Endometrial microvascular endothelial cells (primary cell): Measurements from ENCODE around the gene PALLD. TPM values are rescaled to one million over a fixed set of nuclear protein-coding genes. Genes with fewer than 3 reads are reported as not detected.

ENCODE experiments used
- in situ Hi-C: cut with HindIII; loops from 2 replicates; pipeline ENCODE4 v1.10.0; 2017; ENCODE audit warnings: low sequenced_read_pairs, low pct_unique_long_range_greater_than_20kb; ENCODE audit errors: inconsistent ontology term
- total RNA-seq: library from RNA; depleted of rRNA; stranded (reverse); fragments of >200 nt; gene quantifications from one replicate; pipeline ENCODE4 v1.2.3, GENCODE V29; 2015; ENCODE audit errors: inconsistent ontology term

The PALLD gene
- total RNA-seq, 1 donor from 2014 or later: 82.9 TPM

DNA sequence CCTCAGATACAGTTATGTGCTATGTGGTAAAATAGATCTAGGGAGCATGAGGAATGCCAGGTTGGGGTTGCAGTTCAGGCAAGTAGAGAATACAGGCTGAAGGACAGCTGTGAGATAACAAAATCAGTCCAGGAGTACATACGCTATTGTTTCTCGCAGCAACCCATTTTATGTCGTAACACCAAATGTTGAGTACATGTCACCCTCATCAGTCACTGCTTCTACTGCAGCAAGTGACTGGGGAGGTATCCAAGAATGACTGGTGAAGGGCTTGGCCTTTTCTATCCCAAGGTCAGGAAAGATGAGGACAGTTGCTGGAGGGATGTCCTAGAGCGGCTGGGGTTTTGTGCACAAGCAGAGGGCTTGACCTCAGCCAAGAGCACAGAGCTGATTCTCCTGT, 341.1 kb downstream of the PALLD start:
- in situ Hi-C loops: no loop called here

DNA sequence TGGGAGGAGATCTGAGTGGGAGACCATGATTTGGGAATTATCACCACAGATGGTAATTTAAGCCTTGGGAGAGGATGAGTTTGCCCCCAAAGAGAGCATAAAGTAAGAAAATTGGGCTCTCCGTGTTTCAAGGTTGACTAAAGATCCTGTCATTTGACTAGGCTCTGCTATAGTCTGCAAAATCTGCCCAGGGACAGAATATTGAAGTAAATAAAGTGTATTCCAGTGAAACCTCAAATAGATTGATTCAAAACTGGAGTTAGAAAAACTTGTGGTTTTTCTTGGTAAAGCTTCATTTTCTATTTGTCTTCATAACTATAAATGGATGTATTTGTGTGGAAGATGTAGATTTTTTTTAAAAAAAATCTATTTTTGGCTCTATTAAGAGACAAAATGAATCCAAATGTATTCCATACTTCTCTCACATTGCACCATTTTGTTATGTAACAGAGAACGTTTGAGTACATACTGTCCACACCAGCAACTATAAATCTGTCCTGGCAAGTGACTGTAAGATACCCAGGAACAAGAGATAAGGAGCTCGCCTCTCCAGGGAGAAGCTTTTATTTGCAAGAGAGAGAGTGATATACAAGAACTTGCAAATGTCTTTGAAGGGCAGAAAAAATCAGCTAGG, 343.0 kb downstream of the PALLD start:
- in situ Hi-C loops: no loop called here

DNA sequence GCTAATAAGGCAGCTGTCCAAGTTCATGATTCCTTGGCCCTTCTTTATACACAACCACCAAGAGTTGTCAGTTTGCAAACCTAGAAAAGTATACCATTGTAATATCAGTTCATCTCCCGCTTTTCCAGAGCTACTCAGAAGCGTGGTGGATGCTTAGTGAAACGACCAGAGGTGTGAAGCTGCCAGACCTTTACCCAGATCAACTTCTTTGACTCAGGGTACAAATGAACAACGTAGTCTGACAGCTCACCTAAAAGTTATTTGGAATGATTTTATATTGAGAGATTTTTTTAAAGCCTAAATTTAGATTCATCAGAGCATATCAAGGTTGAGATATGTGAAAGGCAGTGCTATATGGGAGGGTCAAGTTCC, 343.5 kb downstream of the PALLD start:
- in situ Hi-C loops: no loop called here

DNA sequence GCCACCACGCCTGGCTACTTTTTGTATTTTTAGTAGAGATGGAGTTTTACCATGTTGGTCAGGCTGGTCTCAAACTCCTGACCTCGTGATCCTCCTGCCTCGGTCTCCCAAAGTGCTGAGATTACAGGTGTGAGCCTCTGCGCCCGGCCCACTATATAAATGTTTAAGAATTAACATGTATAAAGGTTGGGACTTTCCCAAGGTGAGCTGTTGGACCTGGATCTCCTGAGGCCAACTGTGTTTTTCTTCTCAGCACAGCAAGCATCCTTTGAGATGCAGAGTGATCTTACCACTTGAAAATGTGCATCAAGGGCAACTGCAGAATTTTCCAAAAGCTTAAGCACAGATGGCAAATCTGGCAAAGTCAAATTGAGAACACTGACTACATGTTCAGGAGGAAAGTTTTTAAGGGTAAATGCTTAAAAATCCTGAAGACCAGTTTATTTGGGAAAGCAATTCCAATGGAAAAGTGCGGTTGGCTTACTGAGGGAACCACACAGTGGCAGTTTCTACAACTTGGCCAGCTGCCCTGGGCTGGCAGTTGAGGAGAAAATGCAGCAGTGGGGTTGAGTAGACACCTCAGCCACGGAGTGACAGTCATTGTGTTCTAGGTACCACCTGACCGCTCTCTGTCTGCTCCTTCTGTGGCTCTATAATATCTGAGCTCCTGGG, 344.3 kb downstream of the PALLD start:
- in situ Hi-C loops: no loop called here

DNA sequence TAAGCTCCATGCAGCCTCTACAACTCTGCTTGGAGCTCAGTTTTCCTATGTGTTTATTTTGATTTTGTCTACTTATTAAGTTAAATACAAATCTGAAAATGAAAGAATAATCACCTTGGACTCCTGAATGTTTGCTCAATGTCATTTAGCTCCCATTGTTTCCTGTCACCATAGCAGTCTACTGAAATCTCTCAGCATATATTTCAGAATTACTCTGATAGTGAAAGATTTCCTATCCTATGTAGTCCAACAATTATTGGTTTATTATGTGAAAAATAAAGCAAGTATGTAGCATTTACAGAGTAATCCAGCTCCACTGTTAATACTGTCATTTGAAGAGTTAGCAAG, 344.8 kb downstream of the PALLD start:
- in situ Hi-C loops: no loop called here

DNA sequence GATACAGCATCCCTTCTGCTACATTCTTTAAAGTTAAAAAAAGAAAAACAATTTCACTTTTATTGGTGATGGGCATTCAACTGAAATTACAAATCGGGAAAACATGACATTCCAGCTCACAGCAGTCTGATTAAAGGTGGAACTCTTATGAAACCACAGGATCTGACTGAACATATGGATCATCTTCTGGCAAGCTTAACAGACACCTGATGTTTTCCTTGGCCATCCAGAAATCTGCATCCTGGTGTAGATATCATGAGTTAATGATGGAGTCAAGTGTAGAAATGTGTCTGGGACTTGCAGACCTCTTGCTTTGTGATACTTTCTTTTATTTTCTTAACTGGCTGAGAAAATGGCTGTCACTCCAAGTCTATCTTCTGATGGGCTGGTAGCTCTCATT, 345.3 kb downstream of the PALLD start:
- in situ Hi-C loops: no loop called here

DNA sequence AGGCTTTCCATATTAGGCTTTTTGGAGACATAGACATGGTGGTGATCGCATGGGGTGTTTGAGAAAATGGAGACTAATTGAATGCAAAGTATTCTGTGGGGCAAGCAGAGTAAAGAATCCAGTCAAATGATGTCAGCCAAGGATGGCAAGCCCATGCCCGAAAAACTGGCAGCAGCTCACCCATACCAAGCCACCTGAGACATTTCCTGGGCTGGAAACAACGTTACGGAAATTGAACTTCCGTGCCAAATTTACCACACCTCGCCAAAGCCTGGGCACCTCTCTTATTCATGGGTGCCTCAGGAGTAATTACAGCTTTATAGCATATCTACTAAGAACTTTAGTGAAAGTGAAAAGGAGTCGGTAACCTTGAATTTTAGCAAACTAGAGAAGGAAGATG, 346.8 kb downstream of the PALLD start:
- in situ Hi-C loops: no loop called here

DNA sequence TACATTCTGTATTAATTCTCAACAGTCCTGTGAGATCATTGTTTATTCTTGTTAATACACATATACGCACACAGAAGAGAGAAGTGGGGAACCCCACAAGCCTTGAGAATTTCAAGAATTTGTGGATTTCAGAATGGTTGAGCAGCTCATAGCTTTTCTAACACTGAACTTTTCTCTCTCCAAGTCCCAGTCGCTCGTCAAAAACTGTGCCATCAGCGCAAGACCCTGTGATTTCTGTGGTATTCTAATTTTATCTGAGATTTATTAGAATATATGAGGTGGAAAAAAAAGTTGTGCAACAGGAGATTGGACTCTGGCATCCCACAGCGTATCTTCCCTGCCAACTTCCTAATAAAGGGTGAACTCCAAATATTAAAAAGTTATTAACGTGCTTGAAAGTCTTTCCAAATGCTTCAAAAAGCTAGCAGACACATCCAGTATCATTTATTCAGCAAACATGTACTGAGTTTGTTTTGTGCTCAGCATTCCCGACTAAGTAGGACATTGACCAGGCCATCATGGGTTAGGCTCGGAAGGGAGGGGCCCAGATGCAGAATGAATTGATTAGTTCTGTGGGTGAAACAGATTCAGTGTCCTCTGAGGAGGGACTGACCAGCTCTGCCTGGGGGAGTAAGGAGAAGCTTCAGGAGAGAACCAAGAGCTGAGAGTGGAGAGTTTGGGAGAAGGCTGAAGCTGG, 347.6 kb downstream of the PALLD start:
- in situ Hi-C loops: no loop called here

DNA sequence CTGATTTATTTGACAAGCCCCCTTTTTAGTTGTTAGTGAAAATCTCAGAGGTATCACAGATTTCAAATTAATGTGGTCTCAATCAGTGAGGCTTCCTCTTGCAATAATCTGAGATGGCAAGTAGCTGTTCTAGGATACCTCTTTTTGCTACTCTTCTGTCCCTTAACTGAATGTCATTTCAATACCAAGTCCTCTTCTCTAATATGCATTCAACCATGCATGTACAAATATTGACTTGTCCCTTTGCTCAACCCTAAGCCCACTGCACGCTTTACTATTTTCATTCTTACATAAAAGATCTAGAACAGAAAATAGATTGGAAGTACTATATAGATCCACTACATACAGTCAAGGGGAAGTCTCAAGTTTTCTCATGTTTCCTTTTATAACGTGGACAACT, 349.0 kb downstream of the PALLD start:
- in situ Hi-C loops: no loop called here

DNA sequence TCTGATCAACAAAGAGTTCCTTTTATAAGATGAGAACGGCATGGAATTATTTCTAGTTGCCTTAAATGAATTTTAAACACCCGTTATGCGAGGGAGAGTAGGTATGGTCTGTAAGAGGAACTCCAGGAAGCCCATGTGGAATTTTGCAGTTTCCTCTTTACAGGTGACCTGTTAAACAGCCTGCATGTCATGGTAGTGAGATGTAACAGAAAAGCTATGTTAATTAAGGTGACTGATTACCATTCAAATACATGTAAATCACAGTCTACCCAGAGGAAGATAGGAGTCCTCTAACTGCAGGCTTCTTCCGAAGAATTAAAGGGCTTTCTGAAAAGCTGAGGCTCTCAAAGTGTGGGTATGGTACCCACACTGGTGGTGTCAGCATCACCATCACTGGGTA, 349.6 kb downstream of the PALLD start:
- in situ Hi-C loops: no loop called here

DNA sequence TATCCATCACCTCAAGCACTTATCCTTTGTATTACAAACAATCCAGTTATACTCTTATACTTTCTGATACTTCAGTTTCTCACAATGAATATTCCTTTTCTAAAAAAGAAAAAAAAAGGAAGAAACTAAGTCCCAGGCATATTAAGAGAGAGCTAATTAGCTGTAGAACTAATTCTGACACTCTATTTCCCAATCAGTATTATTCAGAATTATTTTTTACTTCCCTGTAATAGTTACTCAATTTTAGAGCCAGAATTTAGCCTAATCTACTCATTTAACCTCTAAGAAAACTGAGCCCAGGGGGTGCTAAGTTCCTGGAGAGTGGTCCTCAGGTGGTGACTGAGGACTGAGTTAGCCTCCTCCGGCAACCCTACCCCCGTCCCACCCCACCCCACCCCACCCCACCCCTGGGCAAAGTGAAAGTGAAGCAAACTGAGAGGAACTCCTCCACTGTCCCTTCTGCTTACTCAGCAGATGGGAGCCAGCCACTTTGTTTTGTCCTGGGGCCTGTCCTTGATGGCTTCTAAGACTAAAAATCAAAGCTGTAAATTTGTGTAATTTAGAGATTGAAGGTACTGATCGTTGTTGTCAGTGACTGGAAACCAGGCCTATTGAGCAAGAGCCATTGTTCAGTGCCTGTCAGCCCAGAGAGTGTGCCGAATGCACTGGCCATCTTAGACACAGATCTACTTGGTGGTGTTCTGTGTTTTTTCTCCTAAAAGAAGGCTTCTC, 351.1 kb downstream of the PALLD start:
- in situ Hi-C loops: no loop called here

DNA sequence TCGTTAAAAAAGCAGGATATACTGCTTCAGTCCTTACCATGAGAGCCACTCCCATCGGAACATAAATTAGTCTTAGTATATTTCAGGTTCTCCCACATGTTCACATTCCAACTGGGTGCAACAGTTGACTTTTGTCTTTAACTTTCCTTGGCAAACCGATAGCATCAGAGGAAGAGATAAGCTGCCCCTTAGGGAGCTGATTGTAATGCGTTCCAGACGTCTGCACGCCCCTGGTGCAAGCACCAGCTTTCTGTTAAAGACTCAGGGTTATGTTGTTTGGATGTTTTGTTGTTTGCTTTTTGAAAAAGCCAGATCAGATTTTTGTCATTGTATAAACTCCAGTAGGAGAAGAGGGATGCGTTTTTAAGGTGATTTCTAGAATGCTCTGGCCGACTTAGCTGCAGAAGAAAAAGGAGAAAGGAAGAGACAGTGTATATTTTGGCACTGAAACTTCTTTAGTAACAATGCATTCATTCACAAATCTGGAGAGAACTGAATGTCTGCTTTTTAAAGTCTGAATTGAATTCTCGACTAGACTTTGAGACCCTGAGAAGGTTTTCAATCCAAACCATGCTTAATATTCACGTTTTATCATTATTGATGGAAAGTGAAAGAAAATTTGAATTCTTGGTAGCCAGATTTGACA, 352.3 kb downstream of the PALLD start:
- in situ Hi-C loops: no loop called here

DNA sequence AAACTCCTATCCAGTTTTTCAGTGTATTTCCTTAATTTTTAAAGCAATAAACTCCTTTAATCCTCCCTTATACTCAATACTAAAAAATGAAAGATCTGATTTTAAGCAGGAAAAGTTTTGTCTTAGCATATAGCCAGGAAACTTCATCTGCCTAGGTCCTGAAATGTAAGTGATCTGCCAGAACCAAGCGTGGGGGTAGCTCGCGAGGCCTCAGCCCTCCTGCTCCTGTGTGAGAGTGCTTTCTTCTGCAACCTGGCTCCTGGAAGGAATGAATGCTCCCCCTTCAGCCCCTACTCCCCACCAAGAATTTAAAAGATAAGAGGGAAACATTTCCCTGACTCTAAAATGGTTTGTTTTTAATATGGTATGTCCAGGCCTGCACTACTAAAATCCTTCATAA, 353.1 kb downstream of the PALLD start:
- in situ Hi-C loops: no loop called here

DNA sequence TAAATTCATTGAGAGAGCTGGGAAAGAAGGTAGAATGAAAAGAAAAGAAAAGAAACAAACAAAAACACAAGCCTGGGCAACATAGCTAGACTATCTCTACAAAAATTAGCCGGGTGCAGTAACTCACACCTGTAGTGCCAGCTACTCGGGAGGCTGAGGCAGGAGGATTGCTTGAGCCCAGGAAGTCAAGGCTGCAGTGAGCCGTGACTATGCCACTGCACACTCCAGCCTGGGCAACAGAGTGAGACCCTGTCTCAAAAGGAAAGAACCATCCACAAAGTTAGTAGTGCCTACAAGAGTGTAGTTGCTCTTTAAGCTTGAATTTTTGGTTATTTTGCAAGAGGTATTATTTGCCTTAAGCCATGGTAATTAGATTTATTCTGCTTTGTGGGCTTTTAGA, 355.5 kb downstream of the PALLD start:
- in situ Hi-C loops: no loop called here

DNA sequence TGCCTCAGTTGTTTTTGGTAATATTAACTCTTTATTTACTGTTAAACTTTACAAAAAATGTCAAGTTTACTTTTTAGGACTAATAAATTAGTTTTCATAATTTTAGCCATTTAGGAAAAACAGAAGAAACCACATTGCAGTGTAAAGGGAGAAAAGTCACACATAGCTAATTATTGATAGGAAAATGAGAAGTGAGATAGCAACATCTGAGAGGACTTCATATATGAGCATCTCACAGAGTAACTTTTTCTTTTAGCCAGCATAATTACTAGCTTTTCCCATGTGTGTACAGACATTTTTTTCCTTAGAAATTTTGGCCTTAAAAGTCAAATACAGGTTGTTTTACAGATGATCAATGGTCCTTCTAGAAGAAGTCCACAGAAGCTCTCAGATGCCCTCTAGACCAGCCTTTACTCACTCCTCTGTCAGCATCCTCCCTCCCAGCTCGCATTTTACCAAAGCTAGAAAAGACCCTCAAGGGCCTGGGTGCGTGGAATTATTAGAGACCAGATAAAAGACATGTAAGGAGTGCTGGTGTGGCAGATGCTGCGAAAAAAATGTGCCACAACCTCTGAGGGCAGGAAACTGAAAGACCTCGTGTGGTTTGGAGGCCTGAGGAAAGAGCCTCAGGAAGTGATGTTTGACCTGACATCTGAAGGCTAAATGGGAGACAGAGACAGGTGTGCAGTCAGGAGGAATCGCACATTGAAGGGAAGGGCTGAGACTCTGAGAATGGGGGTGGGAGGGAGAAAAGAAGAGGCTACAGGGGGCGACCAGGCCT, 356.3 kb downstream of the PALLD start:
- in situ Hi-C loops: no loop called here

DNA sequence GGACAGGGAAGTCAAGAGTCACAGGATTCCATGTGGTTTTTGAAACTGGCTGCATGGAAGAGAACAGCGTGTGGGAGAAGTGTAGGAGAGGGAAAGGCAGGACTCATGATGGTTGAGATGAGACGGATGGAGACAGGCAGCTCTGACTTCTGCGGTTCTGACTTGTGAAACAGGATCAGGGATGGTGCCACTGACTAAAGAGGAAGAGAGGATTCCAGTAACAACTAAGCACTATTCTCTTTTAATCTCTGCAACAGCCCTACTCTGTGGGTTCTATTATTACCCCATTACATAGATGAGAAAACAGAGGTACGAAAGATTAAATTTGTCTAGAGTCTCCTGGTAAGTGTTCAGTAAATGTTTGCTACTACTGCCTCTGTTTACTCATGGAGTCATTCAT, 356.9 kb downstream of the PALLD start:
- in situ Hi-C loops: no loop called here

DNA sequence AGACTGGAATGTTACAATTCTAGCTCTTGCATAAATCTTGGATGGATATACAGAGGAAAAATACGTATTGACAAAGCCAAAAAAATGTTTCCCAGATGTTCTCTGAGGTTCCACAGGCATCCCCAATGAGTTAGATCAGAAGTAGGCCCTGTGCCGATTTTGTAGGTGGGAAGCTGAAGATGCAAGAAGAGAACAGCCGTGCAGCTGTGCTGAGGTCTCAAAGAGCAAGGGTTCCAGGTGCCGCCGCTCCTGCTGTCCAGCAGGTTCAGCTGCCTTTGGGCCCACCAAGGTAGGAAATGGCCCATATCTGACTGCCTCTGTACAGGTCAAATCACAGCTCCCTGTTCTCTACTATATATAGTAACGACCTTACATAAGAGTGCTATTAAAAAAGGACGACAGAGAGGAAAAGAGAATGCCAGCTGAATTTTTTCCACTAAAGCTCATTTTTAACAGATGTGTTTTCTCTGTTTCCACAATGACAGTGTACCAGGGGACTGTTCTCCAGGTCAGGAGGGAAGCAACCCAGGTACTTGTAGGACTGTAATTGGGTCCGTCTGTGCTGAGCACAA, 357.6 kb downstream of the PALLD start:
- in situ Hi-C loops: no loop called here

DNA sequence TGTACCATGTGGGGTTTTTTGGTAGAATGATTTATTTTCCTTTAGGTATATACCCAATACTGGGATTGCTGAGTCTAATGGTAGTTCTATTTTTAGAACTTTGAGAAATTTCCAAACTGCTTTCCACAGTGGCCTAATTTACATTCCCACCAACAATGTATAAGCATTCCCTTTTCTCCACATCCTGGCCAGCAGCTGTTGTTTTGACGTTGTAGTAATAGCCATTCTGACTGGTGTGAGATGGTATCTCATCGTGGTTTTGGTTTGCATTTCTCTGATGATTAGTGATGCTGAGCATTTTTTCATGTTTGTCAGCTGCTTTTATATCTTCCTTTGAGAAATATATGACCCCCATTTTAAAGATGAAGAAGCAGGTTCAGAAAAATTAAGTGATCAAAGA, 359.5 kb downstream of the PALLD start:
- in situ Hi-C loops: no loop called here
